ENCODE results near the gene SRSF4. TPM values are rescaled to one million over a fixed set of nuclear protein-coding genes. Genes with fewer than 3 reads are reported as not detected.
A peak's percentile ranks its signal among the peaks of the same experiment; 100 is the strongest.

The SRSF4 gene
- total and polyA plus RNA-seq, 9 of the 15 experiments (the other 6 are each of a cell fraction or from before 2014, with no cell fraction given), result 15.9 to 132 (median 82.0) TPM

DNA sequence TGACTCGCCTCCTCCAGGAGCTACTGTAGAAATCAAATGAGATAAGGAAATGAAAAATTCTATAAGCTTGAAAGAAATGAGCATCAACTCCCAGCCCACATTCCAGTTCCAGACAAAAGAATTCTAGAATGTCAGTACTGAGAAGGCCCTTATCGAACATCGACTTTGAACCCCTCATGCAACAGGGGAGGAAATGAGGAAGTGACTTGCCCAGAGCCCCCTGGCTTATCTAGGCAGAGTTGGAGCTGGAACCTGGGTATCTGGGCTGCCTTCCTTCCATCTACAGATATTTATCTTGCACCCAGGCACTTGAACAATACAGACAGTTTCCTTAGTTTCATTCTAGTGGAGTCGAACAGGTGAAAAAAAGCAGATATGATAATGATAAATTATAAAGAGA, 26.7 kb upstream of the SRSF4 start (continued):
- TF ChIP-seq FOXO4 (CRISPR knock-in tag; IDR thresholded peaks at IDR 0.05), result no peak
- no peak for TF ChIP-seq ZNF146 (CRISPR knock-in tag; IDR thresholded peaks at IDR 0.05; ENCODE audit: unreplicated experiment)
- no peak for TF ChIP-seq E2F1 (CRISPR knock-in tag; IDR thresholded peaks at IDR 0.05)
- peak; percentile 41 for TF ChIP-seq MEIS2 (IDR thresholded peaks at IDR 0.05; ENCODE audit: partially characterized antibody)
- TF ChIP-seq MTA2 (IDR thresholded peaks at IDR 0.05; ENCODE audit: low read depth), result peak; percentile 49; the same call in 1 of the 2 replicates
- no peak for TF ChIP-seq ZNF76 (CRISPR knock-in tag; IDR thresholded peaks at IDR 0.05; ENCODE audit: borderline replicate concordance)
- TF ChIP-seq NFYB (IDR thresholded peaks at IDR 0.05; ENCODE audit: extremely low read depth, insufficient read length), result no peak
- TF ChIP-seq ZFPM2 (CRISPR knock-in tag; IDR thresholded peaks at IDR 0.05), result no peak
- TF ChIP-seq ZNF41 (CRISPR knock-in tag; conservative IDR thresholded peaks at IDR 0.05), result no peak
- TF ChIP-seq, protein P1, sequence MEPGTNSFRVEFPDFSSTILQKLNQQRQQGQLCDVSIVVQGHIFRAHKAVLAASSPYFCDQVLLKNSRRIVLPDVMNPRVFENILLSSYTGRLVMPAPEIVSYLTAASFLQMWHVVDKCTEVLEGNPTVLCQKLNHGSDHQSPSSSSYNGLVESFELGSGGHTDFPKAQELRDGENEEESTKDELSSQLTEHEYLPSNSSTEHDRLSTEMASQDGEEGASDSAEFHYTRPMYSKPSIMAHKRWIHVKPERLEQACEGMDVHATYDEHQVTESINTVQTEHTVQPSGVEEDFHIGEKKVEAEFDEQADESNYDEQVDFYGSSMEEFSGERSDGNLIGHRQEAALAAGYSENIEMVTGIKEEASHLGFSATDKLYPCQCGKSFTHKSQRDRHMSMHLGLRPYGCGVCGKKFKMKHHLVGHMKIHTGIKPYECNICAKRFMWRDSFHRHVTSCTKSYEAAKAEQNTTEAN (CRISPR knock-in tag; IDR thresholded peaks at IDR 0.05), result no peak
- no peak for TF ChIP-seq TAF15 (IDR thresholded peaks at IDR 0.05; ENCODE audit: low read depth, low read length)
- TF ChIP-seq ZKSCAN3 (CRISPR knock-in tag; IDR thresholded peaks at IDR 0.05), result no peak
- TF ChIP-seq FOS (IDR thresholded peaks at IDR 0.05; ENCODE audit: extremely low read depth, insufficient read length), result no peak
- TF ChIP-seq SNRNP70 (optimal IDR thresholded peaks at IDR 0.05; ENCODE audit: low read depth, low read length), result no peak
- TF ChIP-seq THAP7 (CRISPR knock-in tag; IDR thresholded peaks at IDR 0.05), result no peak
- no peak for TF ChIP-seq GATA2 (CRISPR knock-in tag; IDR thresholded peaks at IDR 0.05)
- no peak for TF ChIP-seq ZNF217 (CRISPR knock-in tag; IDR thresholded peaks at IDR 0.05)
- TF ChIP-seq DPF2 (IDR thresholded peaks at IDR 0.05), result peak; percentile 77
- peak; percentile 81 for TF ChIP-seq ARID1B (IDR thresholded peaks at IDR 0.05)
- peak; percentile 99 for TF ChIP-seq SPI1 (IDR thresholded peaks at IDR 0.05; ENCODE audit: borderline replicate concordance, low read depth, low read length)
- TF ChIP-seq CBFB (CRISPR knock-in tag; IDR thresholded peaks at IDR 0.05), result no peak
- TF ChIP-seq HLTF (IDR thresholded peaks at IDR 0.05), result no peak
- TF ChIP-seq NEUROD1 (IDR thresholded peaks at IDR 0.05; ENCODE audit: borderline replicate concordance, low read depth, low read length, partially characterized antibody), result no peak
- no peak for TF ChIP-seq ZNF511 (CRISPR knock-in tag; IDR thresholded peaks at IDR 0.05)
- no peak for TF ChIP-seq PHF8 (IDR thresholded peaks at IDR 0.05; ENCODE audit: borderline replicate concordance, low read length)

Data from K562 (cell line).